Mesendoderm (in vitro differentiated cells): Measurements from ENCODE around the gene EHD3.

Experiments used
- DNase-seq: peaks from one replicate; pipeline ENCODE4 v3.0.0; 2013
- H2AK5ac ChIP-seq: 2 replicates; pipeline ENCODE4 v1.6.1; 2013; ENCODE audit warnings: low read length, inconsistent platforms
- H2BK120ac ChIP-seq: 2 replicates; pipeline ENCODE4 v1.6.1; 2013; ENCODE audit warnings: low read depth, mild to moderate bottlenecking, low read length, moderate library complexity, mixed read lengths
- H2BK15ac ChIP-seq: replicated peaks from 2 replicates; pipeline ENCODE4 v1.6.1; 2013; ENCODE audit warnings: low read depth, mild to moderate bottlenecking, moderate library complexity
- H2BK5ac ChIP-seq: 2 replicates; pipeline ENCODE4 v1.6.1; 2013; ENCODE audit warnings: low read length, inconsistent platforms
- H3K18ac ChIP-seq: 2 replicates; pipeline ENCODE4 v1.6.1; 2013; ENCODE audit warnings: mild to moderate bottlenecking, low read length, mixed read lengths
- H3K23ac ChIP-seq: one replicate; pipeline ENCODE4 v1.6.1; 2013; ENCODE audit warnings: low read length
- H3K27ac ChIP-seq: 2 replicates; pipeline ENCODE4 v1.5.1; 2013; ENCODE audit warnings: low read depth, mild to moderate bottlenecking, inconsistent platforms, low read length, moderate library complexity
- H3K27me3 ChIP-seq: 2 replicates; pipeline ENCODE4 v1.6.1; 2013; ENCODE audit warnings: low read length, control low read depth, mild to moderate bottlenecking, inconsistent platforms; ENCODE audit not compliant: insufficient read depth, poor library complexity
- H3K36me3 ChIP-seq: 2 replicates; pipeline ENCODE4 v1.6.1; 2013; ENCODE audit warnings: low read length, inconsistent platforms; ENCODE audit not compliant: control insufficient read depth, insufficient read depth
- H3K4ac ChIP-seq: one replicate; pipeline ENCODE4 v1.6.1; 2013; ENCODE audit warnings: low read depth, mild to moderate bottlenecking, low read length, moderate library complexity
- H3K4me1 ChIP-seq: 2 replicates; pipeline ENCODE4 v1.6.1; 2013; ENCODE audit warnings: low read depth, low read length, inconsistent platforms; ENCODE audit not compliant: control insufficient read depth
- H3K4me2 ChIP-seq: 2 replicates; pipeline ENCODE4 v1.6.1; 2013; ENCODE audit warnings: low read length
- H3K4me3 ChIP-seq: 2 replicates; pipeline ENCODE4 v1.5.1; 2013; ENCODE audit warnings: mild to moderate bottlenecking, low read length
- H3K56ac ChIP-seq: one replicate; pipeline ENCODE4 v1.6.1; 2013; ENCODE audit warnings: low read length
- H3K79me1 ChIP-seq: 2 replicates; pipeline ENCODE4 v1.6.1; 2013; ENCODE audit warnings: low read length, inconsistent platforms
- H3K79me2 ChIP-seq: 2 replicates; pipeline ENCODE4 v1.6.1; 2013; ENCODE audit warnings: mild to moderate bottlenecking, low read length; ENCODE audit not compliant: control insufficient read depth, insufficient read depth
- H3K9ac ChIP-seq: 2 replicates; pipeline ENCODE4 v1.6.1; 2013; ENCODE audit warnings: low read length, inconsistent platforms
- H4K5ac ChIP-seq: one replicate; pipeline ENCODE4 v1.6.1; 2013; ENCODE audit warnings: low read length
- H4K8ac ChIP-seq: one replicate; pipeline ENCODE4 v1.6.1; 2013; ENCODE audit warnings: low read depth, mild to moderate bottlenecking, control low read depth, low read length, moderate library complexity
- WGBS: extraction: QIAGEN DNeasy Blood & Tissue Kit; methylation state at CpG from one replicate; pipeline ENCODE4 v1.1.7; 2013; ENCODE audit warnings: low lambda C conversion rate, missing lambda C conversion rate; ENCODE audit not compliant: insufficient coverage; ENCODE audit errors: extremely low coverage; 5-methylcytosine and 5-hydroxymethylcytosine counted together

Gene EHD3

GRCh38 chr2:31191931-31192330, 42.0 kb upstream of the EHD3 start:
- H3K4me3 ChIP-seq, result no peak overlapping the region
- no peak overlapping the region for H4K5ac ChIP-seq
- no peak overlapping the region for H3K4ac ChIP-seq
- no peaks in the 10 kb centered on the region for H3K27me3 ChIP-seq
- no peak overlapping the region for H3K27ac ChIP-seq
- H3K4me2 ChIP-seq, result no peak overlapping the region
- no peaks in the 10 kb centered on the region for H3K36me3 ChIP-seq
- H3K4me1 ChIP-seq, result peaks cover 7% of the 10 kb centered on the region
- H3K23ac ChIP-seq, result no peak overlapping the region
- no peak overlapping the region for H2BK15ac ChIP-seq
- no peaks in the 10 kb centered on the region for H3K79me2 ChIP-seq
- no peaks in the 10 kb centered on the region for H3K79me1 ChIP-seq
- no peak overlapping the region for H3K56ac ChIP-seq
- no peak overlapping the region for H2BK120ac ChIP-seq
- no peak overlapping the region for H2AK5ac ChIP-seq
- H3K9ac ChIP-seq, result no peak overlapping the region
- no peak for DNase-seq
- H2BK5ac ChIP-seq, result no peak overlapping the region
- no peak overlapping the region for H3K18ac ChIP-seq
- WGBS, result no CpG with 5 or more reads among the region's 11 CpGs
- no peak overlapping the region for H4K8ac ChIP-seq

- Histone ChIP-seq H3K79me2 (no peaks in the 10 kb centered on the region), H2BK120ac (no peak overlapping the region), H3K4me3 (no peak overlapping the region), H3K4me2 (no peak overlapping the region), H3K4me1 (peaks cover 12% of the 10 kb centered on the region), H4K5ac (no peak overlapping the region), H2AK5ac (no peak overlapping the region), H3K36me3 (no peaks in the 10 kb centered on the region), H3K4ac (no peak overlapping the region), H4K8ac (no peak overlapping the region), H3K9ac (no peak overlapping the region), H2BK5ac (no peak overlapping the region), H3K27me3 (no peaks in the 10 kb centered on the region), H3K27ac (no peak overlapping the region), H3K18ac (no peak overlapping the region), H3K79me1 (no peaks in the 10 kb centered on the region), H3K56ac (peak overlapping the region; percentile 51), H3K23ac (no peak overlapping the region), H2BK15ac (no peak overlapping the region)
- no CpG with 5 or more reads among the region's 2 CpGs for WGBS
- no peak for DNase-seq
Measured at GRCh38 chr2:31192396-31192795, 41.6 kb upstream of the EHD3 start.

DNA sequence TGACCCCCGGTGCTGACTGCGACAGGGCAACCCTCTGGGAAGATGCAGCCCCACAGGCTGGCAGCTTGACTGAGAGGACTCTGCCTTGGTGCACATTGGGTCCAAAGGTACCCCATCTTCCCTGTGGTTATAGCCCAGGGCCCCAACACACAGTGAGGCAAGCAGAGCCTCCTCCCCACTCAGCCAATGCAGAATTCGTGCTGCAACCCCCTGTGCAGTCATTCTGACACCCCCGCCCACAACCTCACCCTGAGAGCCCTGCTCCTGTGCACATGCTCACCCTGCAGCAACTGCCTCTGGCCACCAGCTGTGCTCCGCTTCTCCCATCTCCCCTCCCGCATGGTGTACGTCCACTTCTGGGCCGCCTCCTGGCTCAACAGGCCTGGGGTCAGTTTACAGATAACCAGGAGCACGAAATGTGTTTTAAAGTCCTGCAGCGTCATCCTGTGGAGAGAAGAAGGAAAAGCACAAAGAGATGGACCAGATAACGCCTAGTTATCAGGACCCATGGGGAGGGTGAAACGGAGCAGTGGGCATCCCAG, 41.0 kb upstream of the EHD3 start:
- Histone ChIP-seq H2BK5ac (no peak overlapping the region), H4K5ac (no peak overlapping the region), H3K79me1 (no peaks in the 10 kb centered on the region), H2BK120ac (no peak overlapping the region), H3K23ac (no peak overlapping the region), H2BK15ac (no peak overlapping the region), H2AK5ac (no peak overlapping the region), H3K56ac (no peak overlapping the region), H3K9ac (no peak overlapping the region), H3K4me3 (no peak overlapping the region), H3K27ac (no peak overlapping the region), H4K8ac (no peak overlapping the region), H3K4me2 (no peak overlapping the region), H3K79me2 (no peaks in the 10 kb centered on the region), H3K36me3 (no peaks in the 10 kb centered on the region), H3K4me1 (peaks cover 13% of the 10 kb centered on the region), H3K27me3 (no peaks in the 10 kb centered on the region), H3K18ac (no peak overlapping the region), H3K4ac (no peak overlapping the region)
- WGBS, result no CpG with 5 or more reads among the region's 12 CpGs
- peak; percentile 77 for DNase-seq

DNA sequence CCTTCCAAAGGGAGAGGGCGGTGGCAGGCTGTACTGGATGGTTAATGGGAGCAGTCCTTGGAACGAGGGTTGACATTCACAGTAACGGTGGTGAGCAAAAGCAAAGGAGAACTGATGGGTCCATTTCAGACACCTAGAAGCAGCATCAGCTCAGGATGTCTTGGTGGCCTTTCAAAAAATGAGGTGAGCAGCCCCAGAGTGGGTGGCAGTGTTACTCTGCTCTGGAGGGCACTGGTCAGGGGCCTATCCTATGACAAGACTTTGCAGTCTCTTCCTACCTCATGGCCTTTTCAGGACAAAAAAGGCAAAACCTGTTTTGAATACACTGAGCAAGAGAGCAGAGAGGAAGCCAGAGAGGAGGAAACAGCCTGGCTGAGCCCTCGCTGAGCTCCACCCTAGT, 40.1 kb upstream of the EHD3 start:
- Histone ChIP-seq H2BK5ac (peak overlapping the region; percentile 47), H3K79me2 (no peaks in the 10 kb centered on the region), H3K4ac (no peak overlapping the region), H3K27ac (no peak overlapping the region), H2BK120ac (no peak overlapping the region), H3K9ac (no peak overlapping the region), H4K5ac (peak overlapping the region; percentile 6), H3K4me3 (no peak overlapping the region), H3K18ac (no peak overlapping the region), H3K27me3 (no peaks in the 10 kb centered on the region), H3K79me1 (no peaks in the 10 kb centered on the region), H3K4me1 (peaks cover 15% of the 10 kb centered on the region), H2BK15ac (no peak overlapping the region), H3K4me2 (no peak overlapping the region), H3K36me3 (no peaks in the 10 kb centered on the region), H3K23ac (no peak overlapping the region), H4K8ac (no peak overlapping the region), H3K56ac (peak overlapping the region; percentile 62), H2AK5ac (peak overlapping the region; percentile 54)
- no CpG with 5 or more reads among the region's 4 CpGs for WGBS
- no peak for DNase-seq

- DNase-seq, result no peak
- no peak overlapping the region for H3K18ac ChIP-seq
- no peaks in the 10 kb centered on the region for H3K27me3 ChIP-seq
- no peak overlapping the region for H2BK15ac ChIP-seq
- H3K27ac ChIP-seq, result no peak overlapping the region
- no peaks in the 10 kb centered on the region for H3K79me1 ChIP-seq
- no peak overlapping the region for H4K5ac ChIP-seq
- H2BK120ac ChIP-seq, result no peak overlapping the region
- H3K4ac ChIP-seq, result no peak overlapping the region
- no peak overlapping the region for H3K9ac ChIP-seq
- no peak overlapping the region for H4K8ac ChIP-seq
- H2AK5ac ChIP-seq, result peak overlapping the region; percentile 65
- no peak overlapping the region for H3K4me2 ChIP-seq
- no peak overlapping the region for H3K4me3 ChIP-seq
- peaks cover 16% of the 10 kb centered on the region for H3K4me1 ChIP-seq
- H3K79me2 ChIP-seq, result no peaks in the 10 kb centered on the region
- H3K23ac ChIP-seq, result no peak overlapping the region
- WGBS, result no CpG with 5 or more reads among the region's 2 CpGs
- no peaks in the 10 kb centered on the region for H3K36me3 ChIP-seq
- H2BK5ac ChIP-seq, result peak overlapping the region; percentile 20
- H3K56ac ChIP-seq, result peak overlapping the region; percentile 47
Measured at GRCh38 chr2:31196622-31197021, 37.3 kb upstream of the EHD3 start.

GRCh38 chr2:31197166-31197565, 36.8 kb upstream of the EHD3 start:
- no CpG with 5 or more reads among the region's 4 CpGs for WGBS
- H3K23ac ChIP-seq, result no peak overlapping the region
- H4K8ac ChIP-seq, result no peak overlapping the region
- DNase-seq, result peak; percentile 90
- H4K5ac ChIP-seq, result no peak overlapping the region
- H3K36me3 ChIP-seq, result no peaks in the 10 kb centered on the region
- H2BK5ac ChIP-seq, result peak overlapping the region; percentile 62
- peak overlapping the region; percentile 80 for H3K56ac ChIP-seq
- no peaks in the 10 kb centered on the region for H3K79me1 ChIP-seq
- no peak overlapping the region for H3K4me3 ChIP-seq
- no peak overlapping the region for H3K27ac ChIP-seq
- H2AK5ac ChIP-seq, result peak overlapping the region; percentile 89
- H3K4me2 ChIP-seq, result no peak overlapping the region
- H3K18ac ChIP-seq, result no peak overlapping the region
- H3K4ac ChIP-seq, result no peak overlapping the region
- H2BK120ac ChIP-seq, result no peak overlapping the region
- H3K79me2 ChIP-seq, result no peaks in the 10 kb centered on the region
- no peaks in the 10 kb centered on the region for H3K27me3 ChIP-seq
- H2BK15ac ChIP-seq, result no peak overlapping the region
- H3K9ac ChIP-seq, result no peak overlapping the region
- peaks cover 16% of the 10 kb centered on the region for H3K4me1 ChIP-seq
